Esophagus muscularis mucosa (tissue), 3 donors: ENCODE measurements around the gene KCNQ1.

Source experiments
- CTCF ChIP-seq, 3 experiments: fragments of 200-600 bp in 2 of 3; fragments of 450-650 bp in 1 of 3; sonication (generic) in 2 of 3; IDR thresholded peaks; one replicate each; pipeline ENCODE4 v1.5.1; 2017 to 2019; ENCODE audit warnings: antibody characterized with exemption in 3 of 3, mild to moderate bottlenecking in 2 of 3, moderate library complexity in 1 of 3
- POLR2A ChIP-seq: fragments of 450-650 bp; IDR thresholded peaks from one replicate; pipeline ENCODE4 v1.6.1; 2017; ENCODE audit warnings: antibody characterized with exemption, moderate library complexity, mild to moderate bottlenecking, low read depth
- POLR2AphosphoS5 ChIP-seq, 2 donors: sonication (generic); formaldehyde crosslinking; IDR thresholded peaks; one replicate each; pipeline ENCODE4 v1.6.1; 2017; ENCODE audit warnings: antibody characterized with exemption in 2 of 2

- TF ChIP-seq POLR2A = no peak
- no peak for TF ChIP-seq CTCF (IDR thresholded peaks at IDR 0.05)
- no peak for TF ChIP-seq POLR2AphosphoS5 (IDR thresholded peaks at IDR 0.05)
Observed at GRCh38 chr11:2647953-2648352, 203.1 kb downstream of the KCNQ1 start.
